ENCODE measurements around the gene SOD1. TPM values are rescaled to one million over a fixed set of nuclear protein-coding genes. Genes with fewer than 3 reads are reported as not detected.
"Not testable (repeated sequence)": the region's sequence is repeated elsewhere in the genome, so short reads cannot be mapped to it uniquely, and the experiment has no call there.

The SOD1 gene
- total RNA-seq, 4 donors from 2014 or later: 118 to 141 (median 130) TPM

DNA sequence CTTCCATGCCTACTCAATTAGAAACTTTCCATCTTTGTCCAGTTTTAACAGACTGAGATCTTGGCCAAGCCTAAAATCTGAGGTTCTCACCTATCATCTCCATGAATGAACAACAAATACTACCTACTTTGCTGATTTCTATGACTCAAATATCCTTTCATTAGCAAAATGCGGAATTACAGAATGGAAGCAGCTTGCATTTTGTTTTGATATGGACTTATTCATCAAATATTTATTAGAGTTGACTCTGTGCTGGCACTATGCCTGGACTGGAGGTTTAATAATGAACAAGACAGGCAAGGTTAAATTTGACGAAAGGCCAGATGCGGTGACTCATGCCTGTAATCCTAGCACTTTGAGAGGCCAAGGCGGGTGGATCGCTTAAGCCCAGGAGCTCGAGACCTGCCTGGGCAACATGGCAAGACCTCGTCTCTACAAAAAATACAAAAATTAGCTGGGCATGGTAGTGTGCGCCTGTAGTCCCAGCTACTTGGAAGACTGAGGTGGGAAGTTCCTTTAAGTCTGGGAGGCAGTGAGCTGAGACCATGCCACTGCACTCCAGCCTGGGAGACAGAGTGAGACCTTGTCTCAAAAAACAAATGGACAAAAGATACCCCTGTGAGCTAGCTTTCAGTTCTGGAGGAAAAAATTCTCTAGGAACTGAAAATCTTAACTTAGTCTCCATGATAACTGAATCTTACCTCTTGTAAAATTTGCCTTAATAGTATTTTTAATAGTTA lies 29.4 kb upstream of the SOD1 start:
- DNase-seq (ENCODE audit: low spot score in 2 of 2): peak in 1 of 2 donors; percentile 74
- 28 to 50% methylated on average over 8 of the region's 8 CpGs for WGBS, 2 donors
- TF ChIP-seq, protein P1, sequence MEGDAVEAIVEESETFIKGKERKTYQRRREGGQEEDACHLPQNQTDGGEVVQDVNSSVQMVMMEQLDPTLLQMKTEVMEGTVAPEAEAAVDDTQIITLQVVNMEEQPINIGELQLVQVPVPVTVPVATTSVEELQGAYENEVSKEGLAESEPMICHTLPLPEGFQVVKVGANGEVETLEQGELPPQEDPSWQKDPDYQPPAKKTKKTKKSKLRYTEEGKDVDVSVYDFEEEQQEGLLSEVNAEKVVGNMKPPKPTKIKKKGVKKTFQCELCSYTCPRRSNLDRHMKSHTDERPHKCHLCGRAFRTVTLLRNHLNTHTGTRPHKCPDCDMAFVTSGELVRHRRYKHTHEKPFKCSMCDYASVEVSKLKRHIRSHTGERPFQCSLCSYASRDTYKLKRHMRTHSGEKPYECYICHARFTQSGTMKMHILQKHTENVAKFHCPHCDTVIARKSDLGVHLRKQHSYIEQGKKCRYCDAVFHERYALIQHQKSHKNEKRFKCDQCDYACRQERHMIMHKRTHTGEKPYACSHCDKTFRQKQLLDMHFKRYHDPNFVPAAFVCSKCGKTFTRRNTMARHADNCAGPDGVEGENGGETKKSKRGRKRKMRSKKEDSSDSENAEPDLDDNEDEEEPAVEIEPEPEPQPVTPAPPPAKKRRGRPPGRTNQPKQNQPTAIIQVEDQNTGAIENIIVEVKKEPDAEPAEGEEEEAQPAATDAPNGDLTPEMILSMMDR (IDR thresholded peaks at IDR 0.05): no peak
- TF ChIP-seq POLR2A (IDR thresholded peaks at IDR 0.05): no peak

DNA sequence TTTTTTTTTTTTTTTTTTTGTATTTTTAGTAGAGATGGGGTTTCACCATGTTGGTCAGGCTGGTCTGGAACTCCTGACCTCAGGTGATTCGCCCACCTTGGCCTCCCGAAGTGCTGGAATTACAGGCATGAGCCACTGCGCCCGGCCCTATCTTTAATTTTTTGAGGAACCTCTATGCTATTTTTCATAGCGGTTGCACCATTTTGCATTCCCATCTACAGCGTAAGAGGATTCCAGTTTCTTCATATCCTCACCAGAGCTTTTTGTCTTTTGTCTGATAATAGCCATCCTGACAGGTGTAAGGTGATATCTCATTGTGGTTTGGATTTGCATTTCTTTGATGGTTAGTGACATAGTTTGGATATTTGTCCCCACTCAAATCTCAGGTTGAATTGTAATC lies 27.6 kb upstream of the SOD1 start:
- 97 to 98% methylated on average over 6 of the region's 6 CpGs for WGBS, 2 donors
- H3K4me3 ChIP-seq (ENCODE audit: low read depth, poor library complexity, severe bottlenecking); intact Hi-C loops (cut with DNase I; ENCODE audit: low total_unique reads); DNase-seq (ENCODE audit: low spot score in 2 of 2): not testable (repeated sequence)

More for the DNA sequence above, 29.4 kb upstream of the SOD1 start:
- no peak overlapping the region for H3K4me3 ChIP-seq (ENCODE audit: low read depth, poor library complexity, severe bottlenecking)
- intact Hi-C loops (cut with DNase I; ENCODE audit: low total_unique reads): no loop called here

DNA sequence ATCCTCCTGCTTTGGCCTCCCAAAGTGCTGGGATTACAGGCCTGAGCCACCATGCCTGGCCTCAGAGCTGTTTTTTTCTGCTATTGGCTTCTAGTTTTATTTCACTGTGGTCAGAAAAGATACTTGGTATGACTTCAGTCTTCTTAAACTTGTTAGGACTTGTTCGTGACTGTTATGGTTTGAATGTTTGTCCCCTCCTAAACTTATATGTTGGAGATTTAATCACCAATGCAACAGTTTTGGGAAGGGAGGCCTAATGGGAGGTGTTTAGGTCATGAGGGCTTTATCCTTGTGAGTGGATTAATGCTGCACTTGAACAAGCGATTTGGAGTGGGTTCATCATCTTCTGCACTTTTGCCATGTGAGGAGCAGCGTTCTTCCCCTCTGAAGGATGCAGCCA lies 24.5 kb upstream of the SOD1 start:
- WGBS, 2 donors: 83 to 90% methylated on average over 3 of the region's 3 CpGs
- no peak for DNase-seq (ENCODE audit: low spot score in 2 of 2)
- intact Hi-C loops (cut with DNase I; ENCODE audit: low total_unique reads): no loop called here
- TF ChIP-seq, protein P1 (IDR thresholded peaks at IDR 0.05): no peak
- no peak for TF ChIP-seq POLR2A (IDR thresholded peaks at IDR 0.05)
- no peak overlapping the region for H3K4me3 ChIP-seq (ENCODE audit: low read depth, poor library complexity, severe bottlenecking)

DNA sequence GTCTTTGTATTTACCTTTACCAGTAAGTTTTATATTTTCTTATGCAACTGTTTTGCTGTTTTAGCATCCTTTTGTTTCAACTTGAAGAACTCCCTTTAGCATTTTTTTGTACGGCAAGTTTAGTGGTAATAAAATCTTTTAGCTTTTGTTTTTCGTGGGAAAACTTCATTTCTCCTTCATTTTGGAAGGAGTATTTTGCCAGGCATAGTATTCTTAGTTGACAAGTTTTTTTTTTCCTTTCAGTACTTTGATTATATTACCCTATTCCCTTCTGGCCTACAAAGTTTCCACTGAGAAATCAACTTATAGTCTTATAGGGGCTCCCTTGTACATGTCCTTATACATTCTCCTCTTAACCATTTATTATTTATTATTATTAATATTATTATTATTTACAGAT lies 22.6 kb upstream of the SOD1 start:
- TF ChIP-seq, protein P1 (IDR thresholded peaks at IDR 0.05): no peak
- no peak for TF ChIP-seq POLR2A (IDR thresholded peaks at IDR 0.05)
- DNase-seq (ENCODE audit: low spot score in 2 of 2): no peak
- 89% methylated on average over 2 of the region's 2 CpGs for WGBS, 2 donors
- intact Hi-C loops (cut with DNase I; ENCODE audit: low total_unique reads): no loop called here
- no peak overlapping the region for H3K4me3 ChIP-seq (ENCODE audit: low read depth, poor library complexity, severe bottlenecking)

DNA sequence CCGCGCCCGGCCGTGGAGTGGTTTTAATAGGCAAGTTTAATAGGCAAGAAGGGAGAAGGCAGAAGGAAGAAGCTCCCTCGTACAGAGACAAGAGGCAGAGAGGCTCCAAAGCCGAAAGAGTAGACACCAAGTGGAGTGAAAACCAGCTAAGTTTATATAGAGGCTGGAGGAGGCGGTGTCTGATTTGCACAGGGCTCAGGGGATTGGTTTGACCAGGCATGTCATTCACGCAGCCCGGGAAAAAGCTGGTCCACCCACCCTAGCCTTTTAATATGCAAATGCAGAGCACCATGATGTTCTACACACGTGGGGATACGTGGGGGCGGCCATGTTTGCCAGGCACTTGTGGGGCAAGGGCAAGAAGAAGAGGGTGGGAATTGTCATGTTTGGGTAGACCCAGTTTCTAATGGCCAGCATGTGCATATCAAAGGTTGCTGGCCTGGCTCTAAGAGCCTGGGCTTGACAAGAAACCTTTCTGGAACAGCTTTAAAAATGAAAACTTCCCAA lies 18.0 kb upstream of the SOD1 start:
- H3K4me3 ChIP-seq (ENCODE audit: low read depth, poor library complexity, severe bottlenecking): no peak overlapping the region
- WGBS, 2 donors: 91 to 96% methylated on average over 12 of the region's 12 CpGs
- DNase-seq (ENCODE audit: low spot score in 2 of 2): no peak
- intact Hi-C loops (cut with DNase I; ENCODE audit: low total_unique reads): no loop called here
- TF ChIP-seq, protein P1 (IDR thresholded peaks at IDR 0.05): no peak
- TF ChIP-seq POLR2A (IDR thresholded peaks at IDR 0.05): no peak

DNA sequence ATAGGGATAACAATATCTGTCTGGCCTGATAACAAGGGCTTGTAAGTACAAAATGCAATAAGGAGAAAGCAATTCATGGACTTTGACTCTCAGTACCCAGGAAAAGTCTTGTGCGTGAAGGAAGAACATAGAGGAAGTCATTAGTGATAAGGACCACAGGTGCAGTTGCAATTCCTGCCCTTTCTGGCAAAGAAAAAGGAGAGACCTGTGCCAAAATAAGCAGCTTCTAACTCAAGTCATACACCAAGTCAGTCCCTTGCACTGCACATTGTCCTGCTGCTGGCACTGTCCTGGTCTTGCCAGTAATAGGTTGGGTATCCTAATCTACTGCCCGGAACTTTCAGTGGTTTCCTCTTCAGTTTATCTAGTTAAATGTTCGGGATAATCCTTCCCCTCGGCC lies 14.8 kb upstream of the SOD1 start:
- TF ChIP-seq, protein P1 (IDR thresholded peaks at IDR 0.05): no peak
- TF ChIP-seq POLR2A (IDR thresholded peaks at IDR 0.05): no peak
- 67 to 77% methylated on average over 4 of the region's 4 CpGs for WGBS, 2 donors
- no peak overlapping the region for H3K4me3 ChIP-seq (ENCODE audit: low read depth, poor library complexity, severe bottlenecking)
- no peak for DNase-seq (ENCODE audit: low spot score in 2 of 2)
- intact Hi-C loops (cut with DNase I; ENCODE audit: low total_unique reads): no loop called here
